Neural cell (in vitro differentiated cells): ENCODE measurements around the gene MPHOSPH9. TPM values are rescaled to one million over a fixed set of nuclear protein-coding genes. Genes with fewer than 3 reads are reported as not detected.
"Not testable (repeated sequence)": the region's sequence is repeated elsewhere in the genome, so short reads cannot be mapped to it uniquely, and the experiment has no call there.

Experiments used
- H2AFZ ChIP-seq: fragments of 200-600, 300-800 bp; sonication (generic), shearing (Covaris generic); 2 replicates; pipeline ENCODE4 v1.6.0; 2014; ENCODE audit warnings: low read depth, mild to moderate bottlenecking, antibody characterized with exemption, low read length, moderate library complexity
- H3F3A ChIP-seq: fragments of 200-600 bp; shearing (Covaris generic); 2 replicates; pipeline ENCODE4 v1.6.1; 2016; ENCODE audit warnings: mild to moderate bottlenecking, moderate library complexity, mixed read lengths, antibody characterized with exemption, low read length; ENCODE audit not compliant: insufficient read depth, poor library complexity, severe bottlenecking
- H3K27ac ChIP-seq: fragments of 200-600, 300-800 bp; sonication (generic), shearing (Covaris generic); 2 replicates; pipeline ENCODE4 v1.5.1; 2014; ENCODE audit warnings: mild to moderate bottlenecking, low read length, moderate library complexity
- H3K27me3 ChIP-seq: fragments of 300-800, 200-600 bp; sonication (generic), shearing (Covaris generic); 2 replicates; pipeline ENCODE4 v1.6.0; 2014; ENCODE audit warnings: mild to moderate bottlenecking, low read depth, low read length, moderate library complexity; ENCODE audit not compliant: insufficient read depth
- H3K36me3 ChIP-seq: fragments of 300-800, 200-600 bp; sonication (generic), shearing (Covaris generic); 2 replicates; pipeline ENCODE4 v1.5.1; 2014; ENCODE audit warnings: mild to moderate bottlenecking, antibody characterized with exemption, low read length, moderate library complexity; ENCODE audit not compliant: insufficient read depth
- H3K4me2 ChIP-seq: fragments of 300-800, 200-600 bp; sonication (generic), shearing (Covaris generic); 2 replicates; pipeline ENCODE4 v1.6.0; 2014; ENCODE audit warnings: mild to moderate bottlenecking, low read length
- H3K4me3 ChIP-seq: fragments of 300-800, 200-600 bp; sonication (generic), shearing (Covaris generic); 2 replicates; pipeline ENCODE4 v1.5.1; 2014; ENCODE audit warnings: mild to moderate bottlenecking, low read length, moderate library complexity
- H3K79me2 ChIP-seq: fragments of 200-600 bp; shearing (Covaris generic); replicated peaks from 2 replicates; pipeline ENCODE4 v1.6.0; 2014; ENCODE audit warnings: mild to moderate bottlenecking, low read length, moderate library complexity; ENCODE audit not compliant: insufficient read depth
- H3K9ac ChIP-seq: fragments of 300-800, 200-600 bp; sonication (generic), shearing (Covaris generic); 2 replicates; pipeline ENCODE4 v1.6.1; 2016; ENCODE audit warnings: mild to moderate bottlenecking, low read length, mixed read lengths
- H3K9me2 ChIP-seq: fragments of 200-600 bp; shearing (Covaris generic); 2 replicates; pipeline ENCODE4 v1.6.1; 2016; ENCODE audit warnings: mild to moderate bottlenecking, low read length, mixed read lengths; ENCODE audit not compliant: insufficient read depth
- H3K9me3 ChIP-seq: fragments of 200-600, 300-800 bp; sonication (generic), shearing (Covaris generic); 2 replicates; pipeline ENCODE4 v1.6.1; 2016; ENCODE audit warnings: mild to moderate bottlenecking, mixed run types, low read length, moderate library complexity, mixed read lengths
- H4K20me1 ChIP-seq: fragments of 200-600 bp; shearing (Covaris generic); 2 replicates; pipeline ENCODE4 v1.6.1; 2016; ENCODE audit warnings: mild to moderate bottlenecking, mixed run types; ENCODE audit not compliant: insufficient read depth
- CTCF ChIP-seq: fragments of 450-650 bp; IDR thresholded peaks from 2 replicates; pipeline ENCODE4 v1.5.1; 2014; ENCODE audit warnings: antibody characterized with exemption, mild to moderate bottlenecking, moderate library complexity; ENCODE audit not compliant: poor library complexity, severe bottlenecking
- EP300 ChIP-seq: fragments of 450-650 bp; conservative IDR thresholded peaks from 2 replicates; pipeline ENCODE4 v1.6.1; 2014; ENCODE audit warnings: antibody characterized with exemption, mild to moderate bottlenecking, moderate library complexity; ENCODE audit not compliant: poor library complexity, severe bottlenecking
- EZH2 ChIP-seq: fragments of 200-600, 300-800 bp; shearing (Covaris generic), sonication (generic); IDR thresholded peaks from 2 replicates; pipeline ENCODE4 v1.6.1; 2014; ENCODE audit warnings: antibody characterized with exemption, low read length, borderline replicate concordance, mild to moderate bottlenecking; ENCODE audit not compliant: insufficient read depth, poor library complexity, severe bottlenecking
- MXI1 ChIP-seq: fragments of 450-650 bp; conservative IDR thresholded peaks from 2 replicates; pipeline ENCODE4 v1.6.1; 2014; ENCODE audit warnings: antibody characterized with exemption, mild to moderate bottlenecking; ENCODE audit not compliant: poor library complexity, severe bottlenecking
- POLR2AphosphoS5 ChIP-seq: IDR thresholded peaks from 2 replicates; pipeline ENCODE4 v1.6.1; 2012
- RAD21 ChIP-seq: fragments of 450-650 bp; conservative IDR thresholded peaks from 2 replicates; pipeline ENCODE4 v1.6.1; 2014; ENCODE audit warnings: antibody characterized with exemption, mild to moderate bottlenecking, moderate library complexity
- SMC3 ChIP-seq: fragments of 450-650 bp; conservative IDR thresholded peaks from 2 replicates; pipeline ENCODE4 v1.6.1; 2014; ENCODE audit warnings: antibody characterized with exemption, mild to moderate bottlenecking, moderate library complexity; ENCODE audit not compliant: poor library complexity
- TAF1 ChIP-seq: IDR thresholded peaks from 2 replicates; pipeline ENCODE4 v1.6.1; 2012; ENCODE audit warnings: low read depth
- polyA plus RNA-seq: library from polyadenylated mRNA; depleted of rRNA; stranded (reverse); fragments of >200 nt; gene quantifications from 2 replicates; pipeline ENCODE4 v1.2.3, GENCODE V29; 2014
- TF ChIP-seq, protein P1 (sequence below): IDR thresholded peaks from 2 replicates; pipeline ENCODE4 v1.6.1; 2012; ENCODE audit warnings: borderline replicate concordance

The MPHOSPH9 gene
- polyA plus RNA-seq, 1 donor from 2014 or later = 59.1 TPM

DNA sequence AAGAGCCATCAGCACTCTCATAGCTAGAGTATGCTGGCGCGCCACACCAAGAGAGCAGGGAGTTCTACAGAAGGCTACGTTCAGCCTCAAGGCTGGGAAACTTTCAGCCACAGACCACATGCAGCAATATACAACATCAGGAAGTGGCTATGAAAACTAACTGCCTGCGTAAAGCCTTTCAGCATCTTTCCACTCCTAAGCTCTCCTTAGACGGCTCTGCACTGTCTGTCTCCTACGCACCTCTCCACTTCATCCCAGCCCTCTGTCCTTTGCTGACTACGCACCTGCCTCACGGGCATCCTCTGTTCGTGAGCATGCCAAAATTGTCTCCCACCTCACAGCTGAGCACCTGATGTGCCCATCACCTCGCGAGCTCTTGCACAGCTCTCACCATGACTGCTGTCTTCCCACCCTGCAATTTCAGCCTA, 9.7 kb downstream of the MPHOSPH9 start:
- Histone ChIP-seq H3K27me3 (no peaks in the 10 kb centered on the region), H3K4me3 (no peak overlapping the region), H4K20me1 (no peaks in the 10 kb centered on the region), H3K4me2 (no peak overlapping the region), H3F3A (no peaks in the 10 kb centered on the region), H3K79me2 (peaks cover 5% of the 10 kb centered on the region), H3K36me3 (no peaks in the 10 kb centered on the region), H3K27ac (no peak overlapping the region), H3K9me2 (no peaks in the 10 kb centered on the region), H3K9ac (no peak overlapping the region), H2AFZ (no peak overlapping the region), H3K9me3 (no peaks in the 10 kb centered on the region)
- TF ChIP-seq POLR2AphosphoS5 = no peak
- TF ChIP-seq MXI1 = no peak
- no peak for TF ChIP-seq SMC3
- no peak for TF ChIP-seq EP300
- no peak for TF ChIP-seq CTCF
- TF ChIP-seq EZH2 = no peak
- TF ChIP-seq RAD21 = no peak
- TF ChIP-seq, protein P1, sequence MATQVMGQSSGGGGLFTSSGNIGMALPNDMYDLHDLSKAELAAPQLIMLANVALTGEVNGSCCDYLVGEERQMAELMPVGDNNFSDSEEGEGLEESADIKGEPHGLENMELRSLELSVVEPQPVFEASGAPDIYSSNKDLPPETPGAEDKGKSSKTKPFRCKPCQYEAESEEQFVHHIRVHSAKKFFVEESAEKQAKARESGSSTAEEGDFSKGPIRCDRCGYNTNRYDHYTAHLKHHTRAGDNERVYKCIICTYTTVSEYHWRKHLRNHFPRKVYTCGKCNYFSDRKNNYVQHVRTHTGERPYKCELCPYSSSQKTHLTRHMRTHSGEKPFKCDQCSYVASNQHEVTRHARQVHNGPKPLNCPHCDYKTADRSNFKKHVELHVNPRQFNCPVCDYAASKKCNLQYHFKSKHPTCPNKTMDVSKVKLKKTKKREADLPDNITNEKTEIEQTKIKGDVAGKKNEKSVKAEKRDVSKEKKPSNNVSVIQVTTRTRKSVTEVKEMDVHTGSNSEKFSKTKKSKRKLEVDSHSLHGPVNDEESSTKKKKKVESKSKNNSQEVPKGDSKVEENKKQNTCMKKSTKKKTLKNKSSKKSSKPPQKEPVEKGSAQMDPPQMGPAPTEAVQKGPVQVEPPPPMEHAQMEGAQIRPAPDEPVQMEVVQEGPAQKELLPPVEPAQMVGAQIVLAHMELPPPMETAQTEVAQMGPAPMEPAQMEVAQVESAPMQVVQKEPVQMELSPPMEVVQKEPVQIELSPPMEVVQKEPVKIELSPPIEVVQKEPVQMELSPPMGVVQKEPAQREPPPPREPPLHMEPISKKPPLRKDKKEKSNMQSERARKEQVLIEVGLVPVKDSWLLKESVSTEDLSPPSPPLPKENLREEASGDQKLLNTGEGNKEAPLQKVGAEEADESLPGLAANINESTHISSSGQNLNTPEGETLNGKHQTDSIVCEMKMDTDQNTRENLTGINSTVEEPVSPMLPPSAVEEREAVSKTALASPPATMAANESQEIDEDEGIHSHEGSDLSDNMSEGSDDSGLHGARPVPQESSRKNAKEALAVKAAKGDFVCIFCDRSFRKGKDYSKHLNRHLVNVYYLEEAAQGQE = no peak
- TF ChIP-seq TAF1 = no peak

DNA sequence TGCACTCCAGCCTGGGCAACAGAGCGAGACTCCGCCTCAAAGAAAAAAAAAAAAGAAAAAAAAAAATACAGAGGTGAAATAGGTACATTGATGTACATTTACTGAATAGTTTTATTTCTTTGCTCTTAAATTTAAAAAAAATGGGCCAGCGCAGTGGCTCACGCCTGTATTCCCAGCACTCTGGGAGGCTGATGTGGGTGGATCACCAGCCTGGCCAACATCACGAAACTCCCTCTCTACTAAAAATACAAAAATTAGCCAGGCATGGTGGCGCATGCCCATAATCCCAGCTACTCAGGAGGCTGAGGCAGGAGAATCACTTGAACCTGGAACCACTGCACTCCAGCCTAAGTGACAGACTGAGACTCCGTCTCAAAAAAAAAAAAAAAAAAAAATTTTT, 25.1 kb downstream of the MPHOSPH9 start:
- not testable (repeated sequence) for H3K79me2 ChIP-seq, H3K4me3 ChIP-seq, H4K20me1 ChIP-seq, H3K9me2 ChIP-seq, H3K9me3 ChIP-seq, H3K27ac ChIP-seq, H3K9ac ChIP-seq, H3K36me3 ChIP-seq, H3K27me3 ChIP-seq, H2AFZ ChIP-seq, H3K4me2 ChIP-seq, H3F3A ChIP-seq

GRCh38 chr12:123206794-123207193, 26.1 kb downstream of the MPHOSPH9 start:
- not testable (repeated sequence) for H3K27me3 ChIP-seq, H3K9me3 ChIP-seq, H3K4me2 ChIP-seq, H3K27ac ChIP-seq, H3K79me2 ChIP-seq, H3K9me2 ChIP-seq, H3K36me3 ChIP-seq, H3K9ac ChIP-seq, H2AFZ ChIP-seq, H3F3A ChIP-seq, H4K20me1 ChIP-seq, H3K4me3 ChIP-seq
